OCI-LY1 (cell line): ENCODE measurements around the gene FAM117B.

ENCODE experiments used
- H2AFZ ChIP-seq: fragments of 200-600 bp; sonication (generic), shearing (Covaris generic); 2 replicates; pipeline ENCODE4 v1.6.0; 2014; ENCODE audit warnings: antibody characterized with exemption, mild to moderate bottlenecking, low read length
- H3F3A ChIP-seq: fragments of 200-600 bp; sonication (generic), shearing (Covaris generic); 2 replicates; pipeline ENCODE4 v1.6.0; 2014; ENCODE audit warnings: mild to moderate bottlenecking, antibody characterized with exemption, low read length, moderate library complexity; ENCODE audit not compliant: insufficient read depth
- H3K27ac ChIP-seq: fragments of 200-600 bp; sonication (generic); 2 replicates; pipeline ENCODE4 v1.5.1; 2014; ENCODE audit warnings: low read length, mixed run types, mild to moderate bottlenecking, low read depth; ENCODE audit not compliant: poor library complexity, severe bottlenecking
- H3K27me3 ChIP-seq: fragments of 200-600 bp; sonication (generic); 2 replicates; pipeline ENCODE4 v1.6.0; 2014; ENCODE audit warnings: antibody characterized with exemption, mild to moderate bottlenecking, low read length, moderate library complexity; ENCODE audit not compliant: insufficient read depth
- H3K36me3 ChIP-seq: fragments of 200-600 bp; sonication (generic); 2 replicates; pipeline ENCODE4 v1.6.1; 2014; ENCODE audit warnings: mild to moderate bottlenecking, antibody characterized with exemption, low read length, moderate library complexity, mixed read lengths; ENCODE audit not compliant: insufficient read depth
- H3K4me1 ChIP-seq: fragments of 200-600 bp; sonication (generic); 2 replicates; pipeline ENCODE4 v1.5.1; 2014; ENCODE audit warnings: mild to moderate bottlenecking, low read length, moderate library complexity; ENCODE audit not compliant: insufficient read depth, severe bottlenecking
- H3K4me2 ChIP-seq: fragments of 200-600 bp; sonication (generic), shearing (Covaris generic); 2 replicates; pipeline ENCODE4 v1.6.1; 2014; ENCODE audit warnings: low read length
- H3K4me3 ChIP-seq: fragments of 200-600 bp; sonication (generic); 2 replicates; pipeline ENCODE4 v1.5.1; 2014; ENCODE audit warnings: low read length, low read depth, mild to moderate bottlenecking, mixed read lengths; ENCODE audit not compliant: poor library complexity, severe bottlenecking
- H3K79me2 ChIP-seq: fragments of 200-600 bp; shearing (Covaris generic); 2 replicates; pipeline ENCODE4 v1.6.1; 2016; ENCODE audit warnings: mixed run types, low read length, mixed read lengths; ENCODE audit not compliant: insufficient read depth
- H3K9ac ChIP-seq: fragments of 200-600 bp; sonication (generic), shearing (Covaris generic); 2 replicates; pipeline ENCODE4 v1.6.1; 2014; ENCODE audit warnings: mild to moderate bottlenecking, low read length, mixed read lengths
- H3K9me2 ChIP-seq: fragments of 200-600 bp; sonication (generic), shearing (Covaris generic); 2 replicates; pipeline ENCODE4 v1.6.1; 2014; ENCODE audit warnings: low read depth, mild to moderate bottlenecking, low read length, mixed read lengths
- H3K9me3 ChIP-seq: fragments of 200-600 bp; shearing (Covaris generic); 2 replicates; pipeline ENCODE4 v1.6.1; 2014; ENCODE audit warnings: low read length, mixed read lengths
- H4K20me1 ChIP-seq: fragments of 200-600 bp; sonication (generic), shearing (Covaris generic); 2 replicates; pipeline ENCODE4 v1.6.0; 2016; ENCODE audit warnings: mild to moderate bottlenecking, low read length; ENCODE audit not compliant: insufficient read depth
- EZH2 ChIP-seq: fragments of 200-600 bp; sonication (generic), shearing (Covaris generic); IDR thresholded peaks from 2 replicates; pipeline ENCODE4 v1.8.0; 2017; ENCODE audit warnings: borderline replicate concordance, mixed run types, mild to moderate bottlenecking, antibody characterized with exemption, low read length, moderate library complexity, mixed read lengths
- TF ChIP-seq, protein P1 (sequence below): fragments of 200-600 bp; sonication (generic), shearing (Covaris generic); IDR thresholded peaks from 2 replicates; pipeline ENCODE4 v1.5.1; 2017; ENCODE audit warnings: mild to moderate bottlenecking, antibody characterized with exemption, low read length, moderate library complexity, mixed read lengths

The FAM117B gene

DNA sequence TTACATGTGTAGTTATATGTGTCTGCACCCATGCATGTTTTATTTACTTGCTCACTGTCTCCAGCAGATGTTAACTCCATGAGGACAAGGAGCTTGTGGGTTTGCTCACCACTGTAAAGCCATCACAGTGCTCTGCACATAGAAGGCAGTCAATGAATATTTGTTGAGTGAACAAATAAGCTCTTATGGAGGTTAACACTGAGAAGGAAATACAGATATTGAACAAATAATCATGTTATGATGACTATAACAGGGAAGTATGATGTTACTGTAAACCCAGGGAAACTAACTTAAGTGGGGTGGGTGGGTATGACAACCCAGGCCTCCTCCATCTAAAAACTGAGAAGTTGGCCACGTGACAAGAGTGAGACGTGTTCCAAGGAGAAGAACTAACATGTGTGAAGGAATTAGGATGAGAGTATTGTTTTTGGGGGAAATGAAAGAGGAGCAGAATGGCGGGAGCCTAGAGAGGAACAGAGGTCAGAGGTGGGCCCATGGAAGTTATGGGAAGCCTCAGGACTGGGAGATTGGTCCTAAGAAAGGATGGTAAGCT, 6.0 kb upstream of the FAM117B start:
- no peaks in the 10 kb centered on the region for H3K9me2 ChIP-seq
- H3K4me3 ChIP-seq = no peak overlapping the region
- H3K27me3 ChIP-seq = no peaks in the 10 kb centered on the region
- no peak overlapping the region for H2AFZ ChIP-seq
- no peaks in the 10 kb centered on the region for H3K36me3 ChIP-seq
- H3F3A ChIP-seq = no peaks in the 10 kb centered on the region
- peaks cover 7% of the 10 kb centered on the region for H3K4me1 ChIP-seq
- no peaks in the 10 kb centered on the region for H3K9me3 ChIP-seq
- H4K20me1 ChIP-seq = no peaks in the 10 kb centered on the region
- no peak overlapping the region for H3K27ac ChIP-seq
- H3K9ac ChIP-seq = no peak overlapping the region
- H3K79me2 ChIP-seq = no peaks in the 10 kb centered on the region
- H3K4me2 ChIP-seq = no peak overlapping the region
- TF ChIP-seq EZH2 = no peak
- TF ChIP-seq, protein P1, sequence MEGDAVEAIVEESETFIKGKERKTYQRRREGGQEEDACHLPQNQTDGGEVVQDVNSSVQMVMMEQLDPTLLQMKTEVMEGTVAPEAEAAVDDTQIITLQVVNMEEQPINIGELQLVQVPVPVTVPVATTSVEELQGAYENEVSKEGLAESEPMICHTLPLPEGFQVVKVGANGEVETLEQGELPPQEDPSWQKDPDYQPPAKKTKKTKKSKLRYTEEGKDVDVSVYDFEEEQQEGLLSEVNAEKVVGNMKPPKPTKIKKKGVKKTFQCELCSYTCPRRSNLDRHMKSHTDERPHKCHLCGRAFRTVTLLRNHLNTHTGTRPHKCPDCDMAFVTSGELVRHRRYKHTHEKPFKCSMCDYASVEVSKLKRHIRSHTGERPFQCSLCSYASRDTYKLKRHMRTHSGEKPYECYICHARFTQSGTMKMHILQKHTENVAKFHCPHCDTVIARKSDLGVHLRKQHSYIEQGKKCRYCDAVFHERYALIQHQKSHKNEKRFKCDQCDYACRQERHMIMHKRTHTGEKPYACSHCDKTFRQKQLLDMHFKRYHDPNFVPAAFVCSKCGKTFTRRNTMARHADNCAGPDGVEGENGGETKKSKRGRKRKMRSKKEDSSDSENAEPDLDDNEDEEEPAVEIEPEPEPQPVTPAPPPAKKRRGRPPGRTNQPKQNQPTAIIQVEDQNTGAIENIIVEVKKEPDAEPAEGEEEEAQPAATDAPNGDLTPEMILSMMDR = no peak

DNA sequence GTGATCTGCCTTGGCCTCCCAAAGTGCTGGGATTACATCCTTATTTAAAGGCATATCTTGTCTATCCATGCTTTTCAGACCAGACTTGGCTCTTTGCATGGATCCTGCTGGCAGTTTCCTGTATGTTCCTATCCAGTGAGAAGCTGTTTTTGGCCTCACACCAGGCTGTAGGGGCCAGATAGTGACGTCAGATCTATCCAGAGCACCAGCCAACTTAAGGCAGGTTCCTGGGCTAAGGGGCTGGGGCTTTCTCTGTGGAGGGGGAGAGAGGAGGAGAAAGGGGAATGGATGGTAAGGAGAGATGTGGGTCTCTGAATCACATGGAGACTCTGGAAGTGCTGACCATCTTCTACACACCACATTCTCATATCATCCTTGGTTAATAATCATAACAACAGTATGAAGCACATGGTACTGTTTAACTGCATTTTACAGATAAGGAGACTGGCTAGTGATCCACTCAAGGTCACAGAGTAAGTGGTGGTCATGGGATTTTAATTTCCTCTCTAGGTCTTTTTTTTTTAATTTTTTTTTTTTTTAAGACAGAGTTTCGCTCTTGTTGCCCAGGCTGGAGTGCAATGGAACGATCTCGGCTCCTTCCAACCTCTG, 2.0 kb upstream of the FAM117B start:
- no peak overlapping the region for H3K4me3 ChIP-seq
- H3K4me2 ChIP-seq = no peak overlapping the region
- no peak overlapping the region for H3K27ac ChIP-seq
- H3K9me3 ChIP-seq = no peaks in the 10 kb centered on the region
- no peaks in the 10 kb centered on the region for H3K27me3 ChIP-seq
- H2AFZ ChIP-seq = no peak overlapping the region
- no peak for TF ChIP-seq EZH2
- TF ChIP-seq, protein P1 = no peak
- no peaks in the 10 kb centered on the region for H3K36me3 ChIP-seq
- H3F3A ChIP-seq = no peaks in the 10 kb centered on the region
- H3K4me1 ChIP-seq = peaks cover 21% of the 10 kb centered on the region
- H3K9ac ChIP-seq = no peak overlapping the region
- no peaks in the 10 kb centered on the region for H4K20me1 ChIP-seq
- peaks cover 18% of the 10 kb centered on the region for H3K79me2 ChIP-seq
- no peaks in the 10 kb centered on the region for H3K9me2 ChIP-seq

DNA sequence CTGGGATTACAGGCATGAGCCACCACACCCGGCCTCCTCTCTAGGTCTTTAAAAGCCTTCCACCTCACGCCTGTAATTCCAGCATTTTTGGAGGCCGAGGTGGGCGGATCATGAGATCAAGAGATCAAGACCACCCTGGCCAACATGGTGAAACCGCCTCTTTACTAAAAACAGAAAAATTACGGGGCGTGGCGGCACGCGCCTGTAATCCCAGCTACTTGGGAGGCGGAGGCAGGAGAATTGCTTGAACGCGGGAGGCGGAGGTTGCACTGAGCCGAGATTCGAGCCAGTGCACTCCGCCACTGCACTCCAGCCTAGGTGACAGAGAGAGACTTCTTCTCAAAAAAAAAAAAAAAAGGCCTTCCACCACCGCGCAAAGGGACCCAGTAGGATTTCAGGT, 1.3 kb upstream of the FAM117B start:
- Histone ChIP-seq H3K9me3 (no peaks in the 10 kb centered on the region), H3K36me3 (no peaks in the 10 kb centered on the region), H3K9ac (no peak overlapping the region), H3K4me3 (no peak overlapping the region), H4K20me1 (no peaks in the 10 kb centered on the region), H3K27me3 (no peaks in the 10 kb centered on the region), H3K79me2 (peaks cover 25% of the 10 kb centered on the region), H3F3A (no peaks in the 10 kb centered on the region), H2AFZ (no peak overlapping the region), H3K4me1 (peaks cover 27% of the 10 kb centered on the region), H3K9me2 (no peaks in the 10 kb centered on the region), H3K27ac (no peak overlapping the region), H3K4me2 (no peak overlapping the region)
- TF ChIP-seq, protein P1 = no peak
- TF ChIP-seq EZH2 = no peak
